ENCODE results near the gene PIAS4. TPM values are rescaled to one million over a fixed set of nuclear protein-coding genes. Genes with fewer than 3 reads are reported as not detected.

Gene PIAS4
- total and polyA plus RNA-seq, 8 donors = 6.6 to 93.6 (median 16.1) TPM

GRCh38 chr19:4035018-4035566, 27.6 kb downstream of the PIAS4 start:
- intact Hi-C loops (cut with DNase I; ENCODE audit: low total_unique reads) = no loop called here
- H3K4me1 ChIP-seq = peaks cover 0 to 18% (median 12%) of the 10 kb centered on the region in 4 donors
- H3K27ac ChIP-seq = peak overlapping the region in 1 of 5 donors; percentile 11
- H3K9me3 ChIP-seq = no peaks in the 10 kb centered on the region
- no peak for TF ChIP-seq POLR2A (IDR thresholded peaks at IDR 0.05)
- TF ChIP-seq EP300 (IDR thresholded peaks at IDR 0.05) = no peak
- TF ChIP-seq, protein P1, sequence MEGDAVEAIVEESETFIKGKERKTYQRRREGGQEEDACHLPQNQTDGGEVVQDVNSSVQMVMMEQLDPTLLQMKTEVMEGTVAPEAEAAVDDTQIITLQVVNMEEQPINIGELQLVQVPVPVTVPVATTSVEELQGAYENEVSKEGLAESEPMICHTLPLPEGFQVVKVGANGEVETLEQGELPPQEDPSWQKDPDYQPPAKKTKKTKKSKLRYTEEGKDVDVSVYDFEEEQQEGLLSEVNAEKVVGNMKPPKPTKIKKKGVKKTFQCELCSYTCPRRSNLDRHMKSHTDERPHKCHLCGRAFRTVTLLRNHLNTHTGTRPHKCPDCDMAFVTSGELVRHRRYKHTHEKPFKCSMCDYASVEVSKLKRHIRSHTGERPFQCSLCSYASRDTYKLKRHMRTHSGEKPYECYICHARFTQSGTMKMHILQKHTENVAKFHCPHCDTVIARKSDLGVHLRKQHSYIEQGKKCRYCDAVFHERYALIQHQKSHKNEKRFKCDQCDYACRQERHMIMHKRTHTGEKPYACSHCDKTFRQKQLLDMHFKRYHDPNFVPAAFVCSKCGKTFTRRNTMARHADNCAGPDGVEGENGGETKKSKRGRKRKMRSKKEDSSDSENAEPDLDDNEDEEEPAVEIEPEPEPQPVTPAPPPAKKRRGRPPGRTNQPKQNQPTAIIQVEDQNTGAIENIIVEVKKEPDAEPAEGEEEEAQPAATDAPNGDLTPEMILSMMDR (IDR thresholded peaks at IDR 0.05) = no peak
- TF ChIP-seq POLR2AphosphoS5 (IDR thresholded peaks at IDR 0.05) = no peak
- H3K27me3 ChIP-seq = no peaks in the 10 kb centered on the region
- H3K4me3 ChIP-seq = no peak overlapping the region
- no peak for DNase-seq
- WGBS, 5 donors = 77 to 88% (median 83%) methylated on average over 11 to 19 of the region's 19 CpGs
- peaks cover 48 to 85% (median 82%) of the 10 kb centered on the region in 4 donors for H3K36me3 ChIP-seq

- Histone ChIP-seq H3K27ac (no peak overlapping the region), H3K4me3 (no peak overlapping the region), H3K9me3 (no peaks in the 10 kb centered on the region), H3K27me3 (no peaks in the 10 kb centered on the region), H3K4me1 (peaks cover 0 to 18% (median 12%) of the 10 kb centered on the region in 4 donors), H3K36me3 (peaks cover 47 to 84% (median 79%) of the 10 kb centered on the region in 4 donors)
- DNase-seq = no peak
- TF ChIP-seq POLR2AphosphoS5 (IDR thresholded peaks at IDR 0.05) = no peak
- TF ChIP-seq POLR2A (IDR thresholded peaks at IDR 0.05) = no peak
- no peak for TF ChIP-seq EP300 (IDR thresholded peaks at IDR 0.05)
- TF ChIP-seq, protein P1 (IDR thresholded peaks at IDR 0.05) = no peak
- WGBS, 5 donors = 79 to 88% (median 82%) methylated on average over 9 to 10 of the region's 10 CpGs
- intact Hi-C loops (cut with DNase I; ENCODE audit: low total_unique reads) = no loop called here
These were observed 28.0 kb downstream of the PIAS4 start for GRCh38 chr19:4035582-4035981.

DNA sequence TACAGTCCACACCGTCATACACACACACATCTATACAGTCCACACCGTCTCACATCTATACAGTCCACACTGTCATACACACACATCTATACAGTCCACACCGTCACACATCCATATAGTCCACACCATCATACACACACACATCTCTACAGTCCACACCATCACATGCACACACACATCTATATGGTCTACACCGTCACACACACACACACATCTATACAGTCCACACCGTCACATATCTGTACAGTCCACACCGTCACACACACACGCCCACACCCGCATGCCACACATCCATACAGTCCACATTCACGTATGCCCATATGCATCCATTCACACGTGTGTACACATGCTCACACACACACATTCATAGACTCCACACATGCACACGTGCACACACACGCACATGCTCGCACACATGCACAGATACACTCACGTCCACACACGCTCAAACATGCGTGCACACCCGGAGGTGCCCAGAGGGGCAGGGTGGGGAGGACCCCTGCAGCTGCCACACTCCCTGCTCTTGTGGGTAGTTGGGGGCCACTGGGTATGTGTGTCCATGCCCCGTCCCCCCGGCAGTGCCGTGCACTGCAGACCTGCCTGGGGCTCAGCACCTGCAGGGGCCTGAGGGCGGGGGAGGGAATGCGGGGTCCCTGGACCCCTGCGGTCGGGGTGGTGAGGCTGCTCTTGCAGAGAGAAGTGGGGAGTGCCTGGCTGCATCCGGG, 29.2 kb downstream of the PIAS4 start:
- Histone ChIP-seq H3K36me3 (peaks cover 45 to 80% (median 75%) of the 10 kb centered on the region in 4 donors), H3K9me3 (no peaks in the 10 kb centered on the region), H3K27me3 (no peaks in the 10 kb centered on the region), H3K4me3 (no peak overlapping the region), H3K27ac (no peak overlapping the region), H3K4me1 (peaks cover 0 to 21% (median 12%) of the 10 kb centered on the region in 4 donors)
- intact Hi-C loops (cut with DNase I; ENCODE audit: low total_unique reads) = no loop called here
- no peak for DNase-seq
- 90 to 92% (median 92%) methylated on average over 21 to 25 of the region's 25 CpGs for WGBS, 5 donors
- TF ChIP-seq EP300 (IDR thresholded peaks at IDR 0.05) (no peak), POLR2AphosphoS5 (IDR thresholded peaks at IDR 0.05) (no peak), POLR2A (IDR thresholded peaks at IDR 0.05) (no peak)
- TF ChIP-seq, protein P1 (IDR thresholded peaks at IDR 0.05) = no peak

- WGBS, 5 donors = 90 to 94% (median 92%) methylated on average over 47 to 54 of the region's 54 CpGs
- Histone ChIP-seq H3K27me3 (no peaks in the 10 kb centered on the region), H3K9me3 (no peaks in the 10 kb centered on the region), H3K4me3 (no peak overlapping the region), H3K4me1 (peaks cover 5 to 27% (median 18%) of the 10 kb centered on the region in 4 donors), H3K36me3 (peaks cover 48 to 80% (median 74%) of the 10 kb centered on the region in 4 donors), H3K27ac (no peak overlapping the region)
- TF ChIP-seq EP300 (IDR thresholded peaks at IDR 0.05) (no peak), POLR2AphosphoS5 (IDR thresholded peaks at IDR 0.05) (no peak), POLR2A (IDR thresholded peaks at IDR 0.05) (no peak)
- TF ChIP-seq, protein P1 (IDR thresholded peaks at IDR 0.05) = no peak
- intact Hi-C loops (cut with DNase I; ENCODE audit: low total_unique reads) = no loop called here
- no peak for DNase-seq
These were observed 29.9 kb downstream of the PIAS4 start for GRCh38 chr19:4037301-4037949.
